Omental fat pad (tissue), 4 donors: ENCODE data around the gene TWIST1. TPM values are rescaled to one million over a fixed set of nuclear protein-coding genes. Genes with fewer than 3 reads are reported as not detected.

Source experiments
- ATAC-seq: fragments of 150-250 bp; one replicate; pipeline ENCODE4 v1.9.1; 2016; ENCODE audit warnings: mild to moderate bottlenecking, moderate library complexity; ENCODE audit not compliant: low FRiP score
- DNase-seq: peaks from one replicate; pipeline ENCODE4 v3.0.0-alpha.2; 2019; ENCODE audit warnings: low spot score
- CTCF ChIP-seq, 3 donors: fragments of 450-650 bp; IDR thresholded peaks; one replicate each; pipeline ENCODE4 v1.5.1; 2016 to 2017; ENCODE audit warnings: antibody characterized with exemption in 3 of 3, mild to moderate bottlenecking in 3 of 3, moderate library complexity in 2 of 3
- total RNA-seq, 4 donors: library from RNA; depleted of rRNA; stranded (reverse); fragments of >200 nt; gene quantifications; one replicate each; pipeline ENCODE4 v1.1.0, GENCODE V29; 2016

TWIST1 gene
- total RNA-seq, 4 donors from 2014 or later, result 5.4 to 14.8 (median 9.9) TPM

DNA sequence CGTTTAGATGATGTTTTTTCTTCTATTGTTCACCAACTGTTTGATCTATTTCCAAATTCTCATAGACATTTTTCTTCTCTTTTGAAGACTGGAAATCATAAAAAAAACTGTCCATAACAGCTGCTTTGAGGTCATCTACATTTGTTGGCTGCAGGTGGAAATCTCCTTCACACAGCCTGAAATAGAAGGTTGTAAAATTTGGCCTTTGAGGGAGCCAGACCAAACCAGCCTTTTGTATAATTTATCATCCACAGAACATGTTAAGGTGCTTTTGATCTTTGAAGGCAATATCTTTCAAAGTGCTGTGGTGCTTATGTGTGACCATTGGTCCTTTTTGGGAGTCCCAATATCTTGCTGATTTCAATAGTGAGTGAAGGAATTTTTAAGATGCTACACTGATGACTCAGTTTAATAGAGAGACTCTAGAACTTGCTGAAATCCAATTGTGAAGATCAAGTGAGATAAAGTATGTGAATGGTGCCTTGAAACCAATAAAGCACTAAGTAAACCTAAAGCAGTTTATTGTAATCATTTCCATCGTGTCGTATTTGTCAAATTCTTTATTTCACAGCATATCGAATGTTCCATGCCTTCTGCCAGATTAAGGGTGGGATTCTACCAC lies 22.4 kb upstream of the TWIST1 start:
- DNase-seq (no peak), ATAC-seq (no peak)
- no peak for TF ChIP-seq CTCF (IDR thresholded peaks at IDR 0.05)

DNA sequence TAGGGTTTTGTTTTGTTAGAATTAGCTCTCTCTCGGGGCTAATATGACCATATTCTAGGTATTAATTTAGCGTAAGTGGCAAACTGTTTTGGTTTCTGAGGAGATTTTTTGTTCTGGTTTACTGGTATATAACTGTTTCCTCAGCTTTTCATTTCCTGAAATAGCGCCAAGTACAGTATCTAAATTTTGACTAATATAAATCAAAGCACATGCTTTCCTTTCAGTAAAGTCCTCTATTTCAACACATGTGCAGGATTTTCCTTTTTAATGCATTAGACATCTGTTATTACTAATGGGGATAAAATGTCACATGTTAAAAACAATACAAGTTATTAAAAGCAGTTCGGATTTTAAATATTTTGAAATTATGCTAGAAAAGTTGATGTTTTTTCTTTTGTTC lies 16.4 kb upstream of the TWIST1 start:
- no peak for TF ChIP-seq CTCF (IDR thresholded peaks at IDR 0.05)
- DNase-seq (no peak), ATAC-seq (no peak)

GRCh38 chr7:19133390-19133789 lies 16.0 kb upstream of the TWIST1 start:
- no peak for TF ChIP-seq CTCF (IDR thresholded peaks at IDR 0.05)
- no peak for DNase-seq

GRCh38 chr7:19128856-19129255 lies 11.4 kb upstream of the TWIST1 start:
- no peak for DNase-seq
- ATAC-seq, result no peak
- no peak for TF ChIP-seq CTCF (IDR thresholded peaks at IDR 0.05)

More at GRCh38 chr7:19133390-19133789, 16.0 kb upstream of the TWIST1 start:
- no peak for ATAC-seq

- ATAC-seq (no peak), DNase-seq (no peak)
- no peak for TF ChIP-seq CTCF (IDR thresholded peaks at IDR 0.05)
These were observed 4.6 kb upstream of the TWIST1 start for GRCh38 chr7:19121977-19122588.

- DNase-seq, result no peak
- ATAC-seq, result no peak
- TF ChIP-seq CTCF (IDR thresholded peaks at IDR 0.05), result no peak
These were observed 2.5 kb upstream of the TWIST1 start for GRCh38 chr7:19119870-19120486.

DNA sequence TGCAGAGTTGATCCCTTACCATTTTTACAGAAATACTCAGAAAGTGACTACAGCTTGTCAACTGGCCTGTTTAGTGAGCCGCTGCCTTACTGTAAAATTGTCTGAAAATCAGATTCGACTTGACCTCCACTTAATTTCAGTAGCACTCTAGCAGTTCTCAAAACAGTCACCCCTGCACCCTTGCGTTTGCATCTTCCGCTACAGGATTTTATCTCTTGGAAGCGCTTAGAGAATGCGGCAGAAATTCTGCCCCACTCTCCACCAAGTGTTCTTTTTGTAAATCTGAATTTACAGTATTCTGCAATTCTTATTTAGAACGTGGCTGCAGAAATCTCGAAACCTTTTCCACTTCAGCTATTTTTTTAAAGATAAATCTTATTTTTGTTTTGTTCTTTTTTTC lies 1.9 kb upstream of the TWIST1 start:
- no peak for ATAC-seq
- TF ChIP-seq CTCF (IDR thresholded peaks at IDR 0.05), result no peak
- no peak for DNase-seq
